GM21526 (cell line): Measurements from ENCODE around the gene FBXO41.

Source experiments
- ATAC-seq: cut with Tn5 transposase; IDR thresholded peaks from one replicate; pipeline ENCODE4 v1.9.1; 2021; ENCODE audit warnings: moderate library complexity; ENCODE audit not compliant: unreplicated experiment, low FRiP score

Gene FBXO41

DNA sequence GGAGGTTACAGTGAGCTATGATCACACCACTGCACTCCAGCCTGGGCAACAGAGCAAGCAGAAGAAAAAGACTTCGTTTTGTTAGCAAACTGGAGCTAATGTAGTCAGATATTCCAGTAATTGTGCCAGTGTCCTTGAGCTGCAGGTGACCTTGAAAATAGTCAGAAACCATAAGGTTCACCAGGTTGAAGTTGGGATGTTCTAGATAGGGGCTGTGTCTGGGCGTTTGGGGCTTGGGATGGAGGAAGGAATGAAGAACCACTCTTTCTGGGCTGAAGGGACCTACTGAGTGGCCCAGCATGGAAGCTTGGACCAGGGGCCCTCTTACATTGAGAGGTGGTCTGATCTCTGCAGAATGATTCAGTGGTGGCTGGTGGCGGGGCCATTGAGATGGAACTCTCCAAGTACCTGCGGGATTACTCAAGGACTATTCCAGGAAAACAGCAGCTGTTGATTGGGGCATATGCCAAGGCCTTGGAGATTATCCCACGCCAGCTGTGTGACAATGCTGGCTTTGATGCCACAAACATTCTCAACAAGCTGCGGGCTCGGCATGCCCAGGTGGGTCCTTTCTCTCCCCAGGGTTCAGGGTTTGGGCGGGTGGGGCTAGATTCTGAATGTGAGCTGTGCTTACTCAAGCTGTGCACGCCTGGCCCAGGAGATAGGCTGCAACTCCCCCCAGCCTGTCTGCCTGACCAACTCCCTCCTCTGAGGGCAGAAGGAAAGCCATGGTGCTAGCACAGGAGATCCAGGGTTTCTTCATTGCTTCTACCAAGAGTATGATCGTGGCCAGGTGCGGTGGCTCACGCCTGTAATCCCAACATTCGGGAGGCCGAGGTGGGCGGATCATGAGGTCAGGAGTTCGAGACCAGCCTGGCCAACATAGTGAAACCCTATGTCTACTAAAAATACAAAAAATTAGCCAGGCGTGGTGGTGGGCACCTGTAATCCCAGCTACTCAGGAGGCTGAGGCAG lies 33.1 kb downstream of the FBXO41 start:
- no peak for ATAC-seq

DNA sequence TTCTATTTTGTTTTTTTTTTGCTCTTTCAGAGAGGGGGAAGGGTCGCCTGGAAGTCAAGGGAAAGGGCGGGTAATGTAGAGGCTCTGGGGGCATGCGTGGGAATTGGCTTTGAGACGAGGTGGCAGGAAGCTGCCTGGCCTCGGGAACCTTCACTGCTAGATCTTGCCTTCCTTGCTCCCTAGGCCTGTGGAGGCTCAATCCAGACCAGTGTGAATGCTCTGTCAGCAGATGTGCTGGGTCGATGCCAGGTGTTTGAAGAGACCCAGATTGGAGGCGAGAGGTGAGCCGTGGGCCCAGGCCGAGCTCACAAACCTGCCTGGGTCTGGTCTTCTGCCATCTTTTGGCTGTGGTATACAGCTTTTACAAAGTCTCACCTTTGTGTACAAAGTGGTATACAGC lies 34.6 kb downstream of the FBXO41 start:
- no peak for ATAC-seq

DNA sequence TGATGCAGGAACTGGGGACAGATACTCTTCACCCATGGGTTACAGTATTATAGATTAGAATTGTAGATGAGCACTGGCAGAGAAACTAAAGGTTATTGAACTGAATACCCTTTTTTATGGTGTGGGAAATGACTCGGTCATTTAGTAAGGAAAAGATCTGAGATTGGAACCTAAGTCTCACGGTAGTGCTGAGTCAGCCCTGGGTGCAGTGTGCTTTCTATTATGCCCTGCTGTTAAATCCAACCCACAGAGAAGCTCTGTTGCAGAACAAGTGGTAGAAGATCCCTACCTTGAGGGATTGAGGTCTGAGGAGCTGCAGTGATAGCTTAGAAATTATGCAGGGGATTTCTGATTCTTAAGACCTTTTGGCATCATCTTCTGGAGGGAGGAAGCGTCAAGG lies 37.4 kb downstream of the FBXO41 start:
- no peak for ATAC-seq

DNA sequence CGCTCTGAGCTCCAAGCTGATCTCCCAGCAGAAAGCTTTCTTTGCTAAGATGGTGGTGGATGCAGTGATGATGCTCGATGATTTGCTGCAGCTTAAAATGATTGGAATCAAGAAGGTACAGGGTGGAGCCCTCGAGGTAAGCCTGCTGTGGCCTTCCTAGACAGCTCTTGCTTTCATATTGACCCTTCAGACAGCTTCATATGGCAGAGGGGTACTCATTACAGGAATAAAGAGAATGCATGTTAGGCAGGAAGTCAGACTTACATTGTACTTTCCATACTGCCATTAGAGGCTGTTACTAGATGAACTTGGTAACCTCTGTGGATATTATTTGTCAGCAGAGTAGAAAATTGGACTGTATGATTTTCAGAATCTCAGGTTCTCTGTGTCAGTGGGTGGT lies 39.7 kb downstream of the FBXO41 start:
- ATAC-seq = no peak

DNA sequence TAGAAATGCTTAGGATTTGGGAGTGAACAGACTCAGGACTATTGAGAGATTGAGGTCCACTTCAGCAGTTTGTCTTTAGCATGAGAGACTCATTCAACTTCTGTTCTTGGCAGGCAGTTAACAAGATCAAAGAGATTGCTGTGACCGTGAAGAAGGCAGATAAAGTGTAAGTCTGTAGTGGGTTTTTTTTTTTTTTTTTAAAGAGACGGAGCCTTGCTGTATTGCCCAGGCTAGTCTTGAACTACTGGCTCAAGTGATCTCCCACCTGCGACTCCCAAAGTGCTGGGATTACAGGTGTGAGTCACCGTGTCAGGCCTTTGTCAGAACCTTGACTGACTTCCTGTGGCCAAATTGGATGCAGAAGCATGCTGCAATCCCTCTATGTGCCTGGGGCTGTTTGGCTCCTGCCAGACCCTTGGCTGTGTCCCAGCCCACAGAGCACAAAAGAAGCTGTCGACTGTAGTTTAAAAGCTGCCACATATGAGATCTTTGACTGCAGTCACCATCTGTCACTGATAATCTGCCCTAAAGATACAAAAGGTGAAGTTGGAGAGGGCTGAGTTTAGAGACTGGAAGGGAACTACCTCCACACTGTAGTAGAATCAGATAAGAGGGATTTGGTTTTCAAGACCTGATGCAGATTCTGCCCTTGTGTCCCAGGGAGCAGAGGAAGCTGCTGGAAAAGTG lies 40.3 kb downstream of the FBXO41 start:
- ATAC-seq = no peak

DNA sequence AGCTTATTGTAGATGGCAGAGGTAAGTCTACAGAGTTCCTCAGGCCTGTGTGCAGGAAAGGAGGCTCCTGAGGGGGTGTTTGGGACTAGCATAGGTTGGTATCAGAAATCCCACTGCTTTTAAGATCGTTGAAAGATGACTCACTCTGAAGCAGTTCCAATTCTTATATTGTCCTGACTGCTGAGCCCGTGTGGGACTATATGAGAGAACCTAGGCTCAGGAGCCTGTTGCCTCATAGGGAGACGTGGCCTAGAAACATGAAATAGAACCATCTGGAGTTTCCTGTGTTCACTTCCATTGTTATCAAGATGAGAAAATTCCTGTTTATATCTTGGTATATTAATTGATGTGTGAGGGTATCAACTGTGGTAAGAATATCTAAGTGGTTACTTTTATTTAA lies 44.5 kb downstream of the FBXO41 start:
- no peak for ATAC-seq

DNA sequence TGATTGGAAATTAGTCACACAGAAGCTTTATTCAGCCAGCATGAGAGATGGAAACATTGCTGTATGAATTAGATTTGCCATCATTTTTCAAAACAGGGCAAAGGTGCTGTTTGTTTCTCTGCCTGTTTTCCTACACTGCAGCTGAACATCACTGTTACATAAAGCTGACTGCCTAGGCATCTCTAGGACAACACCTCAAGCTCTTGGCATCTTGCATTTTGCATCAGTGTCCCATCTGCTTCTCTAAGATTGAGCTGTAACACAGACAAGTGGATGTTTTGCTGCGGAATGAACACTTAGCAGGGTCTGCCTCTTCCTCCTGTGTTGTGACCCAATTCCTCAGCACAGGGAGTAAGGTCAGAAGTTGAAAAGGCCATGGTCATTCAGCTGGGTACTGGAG lies 45.3 kb downstream of the FBXO41 start:
- no peak for ATAC-seq

DNA sequence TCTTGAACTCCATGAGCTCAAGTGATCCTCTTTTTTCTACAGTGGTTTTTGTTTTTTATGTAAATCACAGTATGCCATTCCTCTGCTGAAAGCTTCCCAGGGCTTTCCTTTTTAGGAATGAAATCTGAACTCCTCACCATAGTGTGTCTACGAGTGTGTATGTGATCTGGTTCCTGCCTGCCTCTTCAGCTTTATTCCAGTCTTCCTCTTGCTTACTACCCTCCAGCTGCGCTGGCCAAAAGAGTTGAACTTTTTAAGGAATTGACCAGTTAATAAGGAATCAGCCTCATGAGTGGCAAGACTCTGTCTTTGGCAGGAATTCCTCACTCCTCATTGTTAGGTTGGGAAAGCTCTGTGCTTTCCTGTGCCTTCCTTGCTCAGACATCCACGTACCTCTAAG lies 46.1 kb downstream of the FBXO41 start:
- ATAC-seq = no peak

DNA sequence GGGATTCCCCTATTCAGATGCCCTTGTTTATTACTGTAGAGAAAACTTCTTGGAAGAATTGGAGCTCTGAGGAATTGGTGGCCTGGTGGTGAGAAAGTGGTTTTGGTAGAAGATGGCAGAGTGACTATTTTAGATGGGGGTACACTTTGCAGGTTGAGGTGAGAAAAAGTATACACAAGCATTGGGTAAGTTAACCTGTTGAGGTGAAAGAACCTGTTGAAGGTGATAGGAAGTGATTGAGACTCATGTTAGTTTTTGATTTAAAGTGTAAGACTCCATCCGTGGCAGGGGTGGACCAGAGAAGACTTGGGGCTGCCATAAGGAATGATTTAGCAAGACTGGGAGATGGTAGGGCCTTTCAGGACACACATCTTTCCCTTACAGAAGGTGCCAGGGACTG lies 47.1 kb downstream of the FBXO41 start:
- ATAC-seq = no peak

DNA sequence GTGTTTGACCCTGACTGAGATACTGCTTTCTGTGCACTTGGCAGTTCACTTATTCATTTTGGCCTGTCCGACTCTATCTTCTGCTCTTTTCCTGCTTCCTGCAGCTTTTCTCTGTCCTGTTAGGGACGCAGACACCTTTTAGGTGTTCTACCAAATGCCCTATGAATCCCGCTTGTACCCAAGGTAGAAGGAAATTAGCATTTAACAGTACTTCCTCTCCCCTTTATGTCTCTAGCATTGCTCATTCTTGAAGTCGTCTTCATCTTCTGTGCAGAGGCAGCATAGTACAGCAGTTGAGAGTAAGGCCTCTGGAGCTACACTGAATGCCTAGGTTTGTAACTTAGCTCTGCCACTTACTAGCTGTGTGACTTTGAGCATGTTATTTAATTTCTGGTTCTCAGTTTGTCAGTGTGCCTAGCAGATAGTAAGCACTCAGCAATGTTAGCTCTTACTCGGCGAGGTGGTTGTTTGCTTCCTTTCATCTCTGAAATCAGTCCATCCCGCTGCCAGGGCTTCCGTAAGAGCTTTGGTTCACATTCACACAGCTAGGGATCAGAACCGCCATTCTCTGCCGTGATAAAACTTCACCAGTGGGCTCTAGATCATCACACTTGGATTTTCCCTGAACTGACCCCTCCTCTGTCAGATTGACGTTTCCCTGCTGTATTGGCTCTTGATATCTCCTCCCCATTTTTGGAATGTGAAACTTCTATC lies 48.8 kb downstream of the FBXO41 start:
- no peak for ATAC-seq

DNA sequence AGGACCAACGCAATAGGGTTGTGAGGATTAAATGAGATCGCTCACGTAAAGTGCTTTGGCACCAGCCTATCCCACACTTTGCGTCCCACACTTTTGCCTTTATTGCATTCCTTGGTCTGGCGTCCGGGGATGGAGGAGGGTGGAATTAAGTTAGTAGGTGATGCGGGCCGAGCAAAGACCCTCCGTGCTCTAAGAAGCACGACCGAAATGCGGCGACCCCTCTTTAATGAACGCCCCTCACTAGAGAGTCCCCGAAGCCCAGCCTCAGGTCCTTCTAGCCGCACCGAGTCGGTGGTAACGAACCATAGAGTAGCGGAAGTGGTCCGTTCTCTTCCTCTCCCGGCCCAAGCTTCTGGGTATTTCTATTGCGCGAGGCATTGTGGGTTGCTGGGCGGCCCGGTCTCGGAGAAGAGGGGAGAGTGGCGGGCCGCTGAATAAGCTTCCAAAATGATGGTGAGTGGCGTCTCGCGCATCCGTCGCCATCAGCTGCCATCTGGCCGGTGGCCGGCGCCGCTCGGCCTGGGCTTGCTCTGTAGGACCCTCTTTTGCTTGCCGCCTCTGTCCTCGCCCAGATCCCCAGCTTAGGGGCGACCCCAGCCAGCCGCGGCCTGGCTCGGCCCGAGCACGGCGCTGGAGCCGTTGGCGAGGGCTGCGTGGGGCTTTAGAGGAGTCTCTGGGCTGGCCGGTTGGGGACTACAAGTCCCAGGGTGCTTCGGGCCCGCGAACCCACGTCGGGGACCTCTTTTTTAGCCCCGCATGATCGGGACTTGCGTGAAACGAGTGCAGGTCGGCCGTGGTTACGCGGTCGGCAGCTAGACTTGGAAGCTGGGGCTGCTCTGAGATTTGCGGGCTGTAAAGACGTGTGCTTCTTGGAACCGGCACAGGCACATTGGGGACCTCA lies 50.1 kb downstream of the FBXO41 start, which contains the start of gene CCT7:
CCT7 (plus strand) TSS at position 377 of the 901 bp plus-strand sequence; CDS start at position 448, 71 bp downstream.
- ATAC-seq = peak; percentile 65

DNA sequence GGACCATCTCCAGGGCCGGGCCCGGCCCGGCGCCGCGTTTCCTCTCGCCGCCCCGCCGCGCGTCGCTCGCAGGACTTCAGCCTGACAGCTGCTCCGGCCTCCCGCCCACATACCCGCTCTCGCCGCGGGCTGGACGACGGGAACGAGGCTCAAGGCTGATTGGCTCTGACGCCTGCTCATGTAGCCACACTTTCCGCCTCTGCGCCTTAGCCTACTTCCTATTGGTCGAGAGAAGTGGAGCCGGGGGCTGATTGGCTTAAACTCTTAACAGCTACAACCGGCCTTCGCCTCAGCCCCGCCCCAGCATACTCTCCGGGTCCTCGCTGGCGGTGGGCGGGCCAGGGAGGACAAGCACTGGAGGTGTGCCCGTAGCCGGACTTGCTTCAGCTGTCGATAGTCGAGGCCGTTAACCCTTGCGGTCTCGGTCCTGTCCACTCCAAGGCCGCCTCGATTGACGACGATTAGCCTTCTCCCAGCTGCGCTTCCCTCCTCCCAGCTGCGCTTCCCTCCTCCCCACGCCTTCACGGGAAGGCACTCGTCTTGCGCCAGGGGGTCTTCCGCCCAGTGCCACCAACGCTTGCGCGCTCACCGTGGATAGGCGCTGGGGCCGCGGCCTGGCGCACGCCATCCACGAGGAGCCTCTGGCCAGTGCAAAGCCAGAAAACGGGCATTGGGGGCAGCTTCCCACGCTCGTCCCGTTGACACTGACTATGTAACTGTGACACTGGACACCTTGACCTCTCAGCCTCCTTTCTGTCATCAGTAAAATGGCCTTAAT lies 50.9 kb downstream of the FBXO41 start, which contains the start of gene PRADC1:
PRADC1 (minus strand) TSS at position 86 of the 778 bp plus-strand sequence; CDS start at position 7, 79 bp downstream.
- peak; percentile 88 for ATAC-seq

DNA sequence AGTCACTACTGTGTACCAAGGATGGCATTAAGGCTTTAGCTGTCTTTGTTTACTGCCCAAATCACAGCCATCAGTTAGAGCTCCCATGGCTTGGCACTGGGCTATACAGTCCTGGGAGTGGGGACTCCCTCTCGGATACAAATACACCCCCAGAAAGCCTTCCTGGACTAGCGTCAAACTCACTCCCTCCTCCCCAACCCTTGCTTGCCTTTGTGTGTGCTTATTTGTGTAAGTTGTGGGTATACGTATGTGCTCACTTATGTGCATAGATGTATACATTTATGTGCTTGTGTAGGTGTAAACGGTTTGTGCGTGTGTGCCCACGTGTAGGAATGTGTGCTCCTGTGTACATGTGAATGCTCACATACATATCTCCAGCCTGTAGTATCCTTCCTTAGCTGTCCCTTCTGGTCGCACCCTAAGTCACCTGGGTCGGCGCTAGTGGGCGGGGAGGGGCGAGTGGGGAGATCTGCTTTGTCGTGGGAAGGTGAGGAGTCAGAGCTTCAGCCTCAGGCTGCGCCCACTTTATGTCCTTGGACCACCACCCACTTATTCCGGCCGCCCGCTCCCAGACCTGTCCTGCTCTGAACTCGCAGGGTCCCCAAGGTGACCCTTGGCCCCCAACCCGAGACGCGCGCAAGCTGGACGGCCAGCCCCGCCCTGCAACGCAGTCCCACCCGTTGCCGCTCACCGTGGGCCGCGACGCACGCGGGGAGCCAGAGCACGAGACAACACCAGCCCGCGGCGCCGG lies 51.7 kb downstream of the FBXO41 start:
- ATAC-seq = no peak

DNA sequence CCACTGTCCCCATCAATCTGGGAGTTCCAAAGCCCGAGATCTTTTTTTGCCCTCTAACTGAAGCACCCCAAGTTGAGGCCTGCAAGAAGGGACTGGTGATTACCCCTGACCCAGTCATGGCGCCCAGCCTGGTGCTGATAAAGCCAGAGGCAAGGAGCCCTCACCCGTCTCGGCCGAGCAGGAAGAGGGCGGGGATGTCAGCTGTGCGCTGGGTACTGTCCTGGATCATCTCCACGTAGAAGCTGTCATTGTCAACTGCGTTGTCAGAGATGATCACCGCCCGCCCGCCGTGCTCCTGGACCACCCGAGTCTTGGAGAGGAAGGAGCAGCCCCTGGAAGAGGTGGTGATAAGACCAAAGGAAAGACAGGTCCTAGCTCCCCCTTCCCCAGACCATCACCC lies 55.6 kb downstream of the FBXO41 start:
- ATAC-seq = no peak

DNA sequence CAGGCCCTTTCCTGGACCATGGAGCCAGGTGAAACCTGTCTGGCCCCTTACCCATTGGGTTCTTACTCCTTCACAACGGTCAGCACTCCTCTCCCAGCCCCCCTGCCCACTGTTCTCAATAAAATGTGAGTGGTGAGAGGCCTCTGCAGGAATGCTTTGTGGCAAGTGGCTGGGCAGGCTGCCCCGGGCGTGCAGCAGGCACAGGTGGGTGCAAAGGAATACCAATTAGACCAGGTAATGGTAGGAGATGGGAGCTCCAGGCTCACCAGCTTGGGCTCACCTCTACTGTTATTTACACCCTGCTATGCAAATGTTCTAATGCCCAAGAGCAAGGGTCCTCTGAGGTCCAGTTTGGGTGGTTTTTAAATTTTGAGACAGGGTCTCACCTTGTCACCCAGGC lies 57.2 kb downstream of the FBXO41 start:
- ATAC-seq = no peak

DNA sequence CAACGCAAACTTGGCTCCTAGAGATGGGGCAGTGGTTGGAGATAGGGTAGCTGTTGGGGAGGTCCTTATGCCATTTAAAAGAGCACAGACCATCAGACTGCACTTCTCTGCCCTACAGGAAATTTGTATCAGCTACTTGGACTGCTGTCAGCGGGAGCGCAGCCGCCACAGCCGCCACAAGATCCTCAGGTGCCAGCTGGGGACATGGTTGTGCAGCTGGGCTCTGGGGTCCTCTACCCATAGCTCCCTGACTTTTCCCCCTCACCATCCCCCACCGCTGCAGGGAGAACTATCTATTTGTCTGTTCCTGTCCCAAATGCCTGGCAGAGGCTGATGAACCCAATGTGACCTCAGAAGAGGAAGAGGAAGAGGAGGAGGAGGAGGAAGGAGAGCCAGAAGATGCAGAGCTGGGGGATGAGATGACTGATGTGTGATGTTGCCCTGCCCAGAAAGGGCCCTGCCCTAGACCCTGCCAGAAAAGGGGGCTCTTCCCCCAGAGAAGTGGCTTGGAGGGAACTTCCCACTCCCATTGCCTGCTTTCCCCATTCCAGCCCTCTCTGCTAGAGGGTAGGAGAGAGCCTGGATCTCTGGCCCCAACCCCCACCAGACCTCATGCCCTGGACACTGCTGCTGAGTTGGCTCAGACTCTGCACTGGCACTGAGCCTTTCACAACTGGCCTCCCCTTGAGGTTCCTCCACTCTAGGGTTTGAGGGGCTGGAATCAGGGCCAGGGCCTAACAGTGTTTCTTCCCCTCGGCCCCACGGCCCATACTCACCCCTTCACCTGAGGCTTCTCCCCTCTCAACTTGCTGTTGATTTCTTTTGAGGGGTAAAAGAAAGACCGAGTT lies 58.5 kb downstream of the FBXO41 start:
- ATAC-seq = no peak

DNA sequence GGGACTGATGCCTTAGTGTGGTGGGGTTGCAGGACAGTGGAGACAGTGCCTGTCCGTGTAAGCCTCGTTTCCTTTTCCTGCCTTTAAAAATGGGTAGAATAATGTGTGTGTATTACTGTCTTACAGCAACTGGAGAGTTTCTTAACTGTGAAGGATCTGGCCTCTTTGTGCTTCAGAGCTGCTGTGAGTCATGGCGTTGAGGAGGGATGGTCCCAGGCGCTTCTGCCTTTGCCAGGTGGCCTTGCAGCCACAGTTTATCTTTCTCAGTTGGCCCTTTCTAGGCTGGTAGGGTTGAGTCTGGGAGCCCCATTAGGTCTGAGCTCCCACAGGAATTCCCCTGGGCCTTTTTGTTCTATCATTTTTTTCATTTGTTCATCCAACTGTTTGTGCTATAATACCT lies 60.5 kb downstream of the FBXO41 start:
- no peak for ATAC-seq

DNA sequence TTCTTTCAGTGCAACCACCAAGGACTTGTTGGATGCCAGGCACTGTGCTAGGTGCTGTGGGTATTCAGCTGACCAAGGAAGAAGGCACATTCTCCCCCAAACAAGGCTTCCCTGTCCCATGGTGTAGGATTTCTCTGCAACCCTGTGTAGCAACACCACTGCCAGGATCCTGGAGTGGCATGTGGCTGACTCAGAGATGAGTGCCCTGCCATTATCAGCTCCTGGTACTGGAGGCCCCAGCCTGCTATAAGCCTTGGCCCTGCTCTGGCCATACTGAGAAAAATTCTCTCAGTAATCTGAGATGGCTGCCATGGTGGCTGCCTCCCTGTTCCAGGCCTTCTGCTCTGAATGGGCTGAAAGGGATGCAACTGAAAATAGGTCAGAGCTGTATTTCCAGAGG lies 66.0 kb downstream of the FBXO41 start:
- no peak for ATAC-seq
